ENCODE data around the gene MBOAT2. TPM values are rescaled to one million over a fixed set of nuclear protein-coding genes. Genes with fewer than 3 reads are reported as not detected.

Gene MBOAT2
- polyA plus RNA-seq, 4 donors, result 1.4 to 15.8 (median 2.5) TPM

- no peaks in the 10 kb centered on the region for H3K9me3 ChIP-seq (ENCODE audit: control insufficient read depth in 2 of 2, insufficient read depth in 1 of 2, low read depth in 1 of 2, low read length in 1 of 2)
- FAIRE-seq, result peak; percentile 49
- DNase-seq, result no peak
- H3K4me3 ChIP-seq (ENCODE audit: low read depth in 1 of 3, low read length in 3 of 3), result no peak overlapping the region
- H3K4me1 ChIP-seq (ENCODE audit: control insufficient read depth in 3 of 3, insufficient read depth in 2 of 3, low read depth in 1 of 3, low read length in 2 of 3), result no peaks in the 10 kb centered on the region
- H3K27ac ChIP-seq (ENCODE audit: low read depth in 1 of 3, low read length in 2 of 3), result no peak overlapping the region
- H3K27me3 ChIP-seq (ENCODE audit: control insufficient read depth in 3 of 3, insufficient read depth in 3 of 3, low read length in 3 of 3), result no peaks in the 10 kb centered on the region
- peaks cover 3 to 18% (median 6%) of the 10 kb centered on the region in 3 donors for H3K36me3 ChIP-seq (ENCODE audit: control insufficient read depth in 3 of 3, insufficient read depth in 2 of 3, low read depth in 1 of 3, low read length in 3 of 3)
- WGBS, 3 donors, result 100% methylated on average over 1 of the region's 1 CpG
Observed at GRCh38 chr2:8817221-8817620, 186.3 kb downstream of the MBOAT2 start.

GRCh38 chr2:8806885-8807704, 196.4 kb downstream of the MBOAT2 start:
- peaks cover 11 to 39% (median 22%) of the 10 kb centered on the region in 3 donors for H3K36me3 ChIP-seq (ENCODE audit: control insufficient read depth in 3 of 3, insufficient read depth in 2 of 3, low read depth in 1 of 3, low read length in 3 of 3)
- H3K9me3 ChIP-seq (ENCODE audit: control insufficient read depth in 2 of 2, insufficient read depth in 1 of 2, low read depth in 1 of 2, low read length in 1 of 2), result no peaks in the 10 kb centered on the region
- H3K27me3 ChIP-seq (ENCODE audit: control insufficient read depth in 3 of 3, insufficient read depth in 3 of 3, low read length in 3 of 3), result no peaks in the 10 kb centered on the region
- no peak overlapping the region for H3K4me3 ChIP-seq (ENCODE audit: low read depth in 1 of 3, low read length in 3 of 3)
- no peak overlapping the region for H3K27ac ChIP-seq (ENCODE audit: low read depth in 1 of 3, low read length in 2 of 3)
- no peaks in the 10 kb centered on the region for H3K4me1 ChIP-seq (ENCODE audit: control insufficient read depth in 3 of 3, insufficient read depth in 2 of 3, low read depth in 1 of 3, low read length in 2 of 3)
- 93 to 96% (median 94%) methylated on average over 6 of the region's 6 CpGs for WGBS, 3 donors
- FAIRE-seq (no peak), DNase-seq (no peak)

- 74 to 84% (median 77%) methylated on average over 6 of the region's 6 CpGs for WGBS, 3 donors
Observed at GRCh38 chr2:8805278-8806210, 197.9 kb downstream of the MBOAT2 start.

GRCh38 chr2:8803658-8804379, 199.7 kb downstream of the MBOAT2 start:
- DNase-seq, result peak; percentile 9 to 67

More at GRCh38 chr2:8805278-8806210, 197.9 kb downstream of the MBOAT2 start:
- DNase-seq, result no peak
- FAIRE-seq, result no peak
- no peaks in the 10 kb centered on the region for H3K9me3 ChIP-seq (ENCODE audit: control insufficient read depth in 2 of 2, insufficient read depth in 1 of 2, low read depth in 1 of 2, low read length in 1 of 2)
- H3K4me3 ChIP-seq (ENCODE audit: low read depth in 1 of 3, low read length in 3 of 3), result no peak overlapping the region
- H3K36me3 ChIP-seq (ENCODE audit: control insufficient read depth in 3 of 3, insufficient read depth in 2 of 3, low read depth in 1 of 3, low read length in 3 of 3), result peaks cover 14 to 39% (median 16%) of the 10 kb centered on the region in 3 donors
- no peaks in the 10 kb centered on the region for H3K4me1 ChIP-seq (ENCODE audit: control insufficient read depth in 3 of 3, insufficient read depth in 2 of 3, low read depth in 1 of 3, low read length in 2 of 3)
- no peaks in the 10 kb centered on the region for H3K27me3 ChIP-seq (ENCODE audit: control insufficient read depth in 3 of 3, insufficient read depth in 3 of 3, low read length in 3 of 3)
- H3K27ac ChIP-seq (ENCODE audit: low read depth in 1 of 3, low read length in 2 of 3), result no peak overlapping the region

GRCh38 chr2:8802741-8803140, 200.7 kb downstream of the MBOAT2 start:
- H3K36me3 ChIP-seq (ENCODE audit: control insufficient read depth in 3 of 3, insufficient read depth in 2 of 3, low read depth in 1 of 3, low read length in 3 of 3), result peaks cover 14 to 31% (median 17%) of the 10 kb centered on the region in 3 donors
- 91 to 98% (median 92%) methylated on average over 3 of the region's 3 CpGs for WGBS, 3 donors
- no peak overlapping the region for H3K4me3 ChIP-seq (ENCODE audit: low read depth in 1 of 3, low read length in 3 of 3)
- DNase-seq (no peak), FAIRE-seq (no peak)
- no peak overlapping the region for H3K27ac ChIP-seq (ENCODE audit: low read depth in 1 of 3, low read length in 2 of 3)
- no peaks in the 10 kb centered on the region for H3K9me3 ChIP-seq (ENCODE audit: control insufficient read depth in 2 of 2, insufficient read depth in 1 of 2, low read depth in 1 of 2, low read length in 1 of 2)
- H3K27me3 ChIP-seq (ENCODE audit: control insufficient read depth in 3 of 3, insufficient read depth in 3 of 3, low read length in 3 of 3), result no peaks in the 10 kb centered on the region
- no peaks in the 10 kb centered on the region for H3K4me1 ChIP-seq (ENCODE audit: control insufficient read depth in 3 of 3, insufficient read depth in 2 of 3, low read depth in 1 of 3, low read length in 2 of 3)

More at GRCh38 chr2:8803658-8804379, 199.7 kb downstream of the MBOAT2 start:
- Histone ChIP-seq H3K9me3 (ENCODE audit: control insufficient read depth in 2 of 2, insufficient read depth in 1 of 2, low read depth in 1 of 2, low read length in 1 of 2) (no peaks in the 10 kb centered on the region), H3K4me3 (ENCODE audit: low read depth in 1 of 3, low read length in 3 of 3) (no peak overlapping the region), H3K36me3 (ENCODE audit: control insufficient read depth in 3 of 3, insufficient read depth in 2 of 3, low read depth in 1 of 3, low read length in 3 of 3) (peaks cover 14 to 35% (median 17%) of the 10 kb centered on the region in 3 donors), H3K27ac (ENCODE audit: low read depth in 1 of 3, low read length in 2 of 3) (no peak overlapping the region), H3K4me1 (ENCODE audit: control insufficient read depth in 3 of 3, insufficient read depth in 2 of 3, low read depth in 1 of 3, low read length in 2 of 3) (no peaks in the 10 kb centered on the region), H3K27me3 (ENCODE audit: control insufficient read depth in 3 of 3, insufficient read depth in 3 of 3, low read length in 3 of 3) (no peaks in the 10 kb centered on the region)
- WGBS, 3 donors, result 45 to 60% (median 47%) methylated on average over 3 of the region's 3 CpGs
- FAIRE-seq, result no peak

Other genes with a start within 250 kb of the MBOAT2 start
- gene KIDINS220, start 166.1 kb downstream of the MBOAT2 start, polyA plus RNA-seq, result 10 to 100 TPM in 2 of 4 donors, 1 to 10 TPM in 2; 4.6 to 41.1 (median 11.1) TPM
- 10 to 100 TPM; 10.8 to 21.9 (median 13.8) TPM for gene ASAP2, start 203.1 kb upstream of the MBOAT2 start, polyA plus RNA-seq

Data from small intestine (tissue), 7 donors.